Central memory CD8-positive, alpha-beta T cell (primary cell): ENCODE results near the gene GRWD1.
A peak's percentile ranks its signal among the peaks of the same experiment; 100 is the strongest.

Experiments used
- ATAC-seq: fragments of 150-1000 bp; cut with Tn5 transposase; replicated peaks from 2 replicates; pipeline ENCODE4 v1.10.0; 2022; ENCODE audit warnings: mild to moderate bottlenecking, moderate FRiP score, moderate number of reproducible peaks; ENCODE audit not compliant: poor library complexity, severe bottlenecking; ENCODE audit errors: extremely low read depth
- DNase-seq, 2 donors: peaks; one replicate each; pipeline ENCODE4 v3.0.0; 2021; ENCODE audit warnings: low spot score in 2 of 2
- H3K27ac Mint-ChIP-seq: one replicate; pipeline ENCODE4 v1.8.0; 2022; ENCODE audit warnings: low read depth, mild to moderate bottlenecking, moderate library complexity, mixed read lengths
- H3K27me3 Mint-ChIP-seq: one replicate; pipeline ENCODE4 v1.8.0; 2022; ENCODE audit warnings: mixed read lengths
- H3K36me3 Mint-ChIP-seq: one replicate; pipeline ENCODE4 v1.8.0; 2022; ENCODE audit warnings: mild to moderate bottlenecking, moderate library complexity, mixed read lengths; ENCODE audit not compliant: insufficient read depth
- H3K4me1 Mint-ChIP-seq: one replicate; pipeline ENCODE4 v1.8.0; 2022; ENCODE audit warnings: mixed read lengths
- H3K4me3 Mint-ChIP-seq: one replicate; pipeline ENCODE4 v1.8.0; 2022; ENCODE audit warnings: mild to moderate bottlenecking, moderate library complexity, mixed read lengths
- H3K9me3 Mint-ChIP-seq: one replicate; pipeline ENCODE4 v1.8.0; 2022; ENCODE audit warnings: mixed read lengths

The GRWD1 gene

GRCh38 chr19:48490981-48491792 lies 45.4 kb downstream of the GRWD1 start:
- Mint-ChIP-seq H3K9me3 (no peaks in the 10 kb centered on the region), H3K4me3 (peak overlapping the region; percentile 43), H3K27me3 (peaks cover 38% of the 10 kb centered on the region), H3K4me1 (peaks cover 32% of the 10 kb centered on the region), H3K36me3 (peaks cover 7% of the 10 kb centered on the region), H3K27ac (no peak overlapping the region)
- DNase-seq (no peak), ATAC-seq (peak; percentile 9)

- H3K27me3 Mint-ChIP-seq, result peaks cover 42% of the 10 kb centered on the region
- DNase-seq (no peak), ATAC-seq (no peak)
- H3K36me3 Mint-ChIP-seq, result peaks cover 7% of the 10 kb centered on the region
- H3K27ac Mint-ChIP-seq, result peak overlapping the region; percentile 63
- H3K9me3 Mint-ChIP-seq, result no peaks in the 10 kb centered on the region
- H3K4me1 Mint-ChIP-seq, result peaks cover 32% of the 10 kb centered on the region
- H3K4me3 Mint-ChIP-seq, result peak overlapping the region; percentile 68
These were observed 46.0 kb downstream of the GRWD1 start for GRCh38 chr19:48491793-48492123.

- peak; percentile 71 for ATAC-seq
- peaks cover 53% of the 10 kb centered on the region for H3K27me3 Mint-ChIP-seq
- peaks cover 5% of the 10 kb centered on the region for H3K36me3 Mint-ChIP-seq
- H3K9me3 Mint-ChIP-seq, result no peaks in the 10 kb centered on the region
- peaks cover 32% of the 10 kb centered on the region for H3K4me1 Mint-ChIP-seq
- H3K27ac Mint-ChIP-seq, result peak overlapping the region; percentile 63
- peak overlapping the region; percentile 68 for H3K4me3 Mint-ChIP-seq
- peak; percentile 66 to 67 for DNase-seq
These were observed 47.3 kb downstream of the GRWD1 start for GRCh38 chr19:48492925-48493717.

- no peak for DNase-seq
- H3K4me3 Mint-ChIP-seq, result peak overlapping the region; percentile 82
- peaks cover 5% of the 10 kb centered on the region for H3K36me3 Mint-ChIP-seq
- H3K4me1 Mint-ChIP-seq, result peaks cover 32% of the 10 kb centered on the region
- H3K27ac Mint-ChIP-seq, result no peak overlapping the region
- H3K27me3 Mint-ChIP-seq, result peaks cover 56% of the 10 kb centered on the region
- no peak for ATAC-seq
- no peaks in the 10 kb centered on the region for H3K9me3 Mint-ChIP-seq
These were observed 48.1 kb downstream of the GRWD1 start for GRCh38 chr19:48493718-48494401.

GRCh38 chr19:48495396-48495795 lies 49.6 kb downstream of the GRWD1 start:
- no peak overlapping the region for H3K27ac Mint-ChIP-seq
- DNase-seq, result no peak

GRCh38 chr19:48496959-48497727 lies 51.4 kb downstream of the GRWD1 start:
- H3K27ac Mint-ChIP-seq, result no peak overlapping the region
- H3K9me3 Mint-ChIP-seq, result no peaks in the 10 kb centered on the region
- no peak for DNase-seq
- peaks cover 50% of the 10 kb centered on the region for H3K27me3 Mint-ChIP-seq
- no peak overlapping the region for H3K4me3 Mint-ChIP-seq
- H3K36me3 Mint-ChIP-seq, result peaks cover 8% of the 10 kb centered on the region
- H3K4me1 Mint-ChIP-seq, result peaks cover 37% of the 10 kb centered on the region
- no peak for ATAC-seq

More at GRCh38 chr19:48495396-48495795, 49.6 kb downstream of the GRWD1 start:
- no peaks in the 10 kb centered on the region for H3K9me3 Mint-ChIP-seq
- H3K4me3 Mint-ChIP-seq, result peak overlapping the region; percentile 23
- no peak for ATAC-seq
- peaks cover 5% of the 10 kb centered on the region for H3K36me3 Mint-ChIP-seq
- H3K4me1 Mint-ChIP-seq, result peaks cover 36% of the 10 kb centered on the region
- peaks cover 56% of the 10 kb centered on the region for H3K27me3 Mint-ChIP-seq

- H3K4me3 Mint-ChIP-seq, result peak overlapping the region; percentile 62
These were observed 52.2 kb downstream of the GRWD1 start for GRCh38 chr19:48497728-48498594.

GRCh38 chr19:48498595-48499311 lies 53.0 kb downstream of the GRWD1 start:
- H3K36me3 Mint-ChIP-seq, result peaks cover 5% of the 10 kb centered on the region
- DNase-seq (no peak), ATAC-seq (no peak)
- H3K27me3 Mint-ChIP-seq, result peaks cover 40% of the 10 kb centered on the region
- no peak overlapping the region for H3K27ac Mint-ChIP-seq
- H3K4me3 Mint-ChIP-seq, result no peak overlapping the region
- peaks cover 35% of the 10 kb centered on the region for H3K4me1 Mint-ChIP-seq
- no peaks in the 10 kb centered on the region for H3K9me3 Mint-ChIP-seq

More at GRCh38 chr19:48497728-48498594, 52.2 kb downstream of the GRWD1 start:
- peak overlapping the region; percentile 85 for H3K27ac Mint-ChIP-seq
- peaks cover 42% of the 10 kb centered on the region for H3K27me3 Mint-ChIP-seq
- ATAC-seq (no peak), DNase-seq (no peak)
- no peaks in the 10 kb centered on the region for H3K9me3 Mint-ChIP-seq
- peaks cover 32% of the 10 kb centered on the region for H3K4me1 Mint-ChIP-seq
- H3K36me3 Mint-ChIP-seq, result peaks cover 5% of the 10 kb centered on the region

- peaks cover 35% of the 10 kb centered on the region for H3K27me3 Mint-ChIP-seq
- H3K27ac Mint-ChIP-seq, result no peak overlapping the region
- H3K4me3 Mint-ChIP-seq, result no peak overlapping the region
- H3K4me1 Mint-ChIP-seq, result peaks cover 30% of the 10 kb centered on the region
- ATAC-seq (no peak), DNase-seq (no peak)
- no peaks in the 10 kb centered on the region for H3K9me3 Mint-ChIP-seq
- H3K36me3 Mint-ChIP-seq, result peaks cover 5% of the 10 kb centered on the region
These were observed 53.7 kb downstream of the GRWD1 start for GRCh38 chr19:48499316-48500090.

GRCh38 chr19:48500830-48501493 lies 55.2 kb downstream of the GRWD1 start:
- Mint-ChIP-seq H3K27ac (no peak overlapping the region), H3K4me1 (peaks cover 26% of the 10 kb centered on the region), H3K9me3 (no peaks in the 10 kb centered on the region), H3K4me3 (peak overlapping the region; percentile 53), H3K27me3 (peaks cover 20% of the 10 kb centered on the region), H3K36me3 (peaks cover 4% of the 10 kb centered on the region)
- DNase-seq (no peak), ATAC-seq (no peak)
